ENCODE measurements around the gene GSK3B. TPM values are rescaled to one million over a fixed set of nuclear protein-coding genes. Genes with fewer than 3 reads are reported as not detected.
"Not testable (repeated sequence)": the region's sequence is repeated elsewhere in the genome, so short reads cannot be mapped to it uniquely, and the experiment has no call there.

Gene GSK3B
- total RNA-seq, 2 donors from 2014 or later = 42.2 to 45.2 TPM

DNA sequence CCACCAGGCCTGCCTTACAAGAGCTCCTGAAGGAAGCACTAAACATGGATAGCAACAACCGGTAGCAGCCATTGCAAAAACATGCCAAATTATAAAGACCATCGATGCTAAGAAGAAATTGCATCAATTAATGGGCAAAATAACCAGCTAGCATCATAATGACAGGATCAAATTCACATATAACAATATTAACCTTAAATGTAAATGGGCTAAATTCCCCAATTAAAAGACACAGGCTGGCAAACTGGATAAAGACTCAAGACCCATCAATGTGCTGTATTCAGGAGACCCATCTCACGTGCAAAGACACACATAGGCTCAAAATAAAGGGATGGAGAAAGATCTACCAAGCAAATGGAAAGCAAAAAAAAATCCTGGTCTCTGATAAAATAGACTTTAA lies 88.5 kb downstream of the GSK3B start:
- H3K27ac Mint-ChIP-seq; H3K4me3 Mint-ChIP-seq; DNase-seq; H3K36me3 Mint-ChIP-seq (ENCODE audit: low read depth); H3K9me3 ChIP-seq (ENCODE audit: control insufficient read depth, low read length, poor library complexity, severe bottlenecking); ATAC-seq; H3K27me3 Mint-ChIP-seq: not testable (repeated sequence)
- peaks cover 26% of the 10 kb centered on the region for H3K4me1 Mint-ChIP-seq

DNA sequence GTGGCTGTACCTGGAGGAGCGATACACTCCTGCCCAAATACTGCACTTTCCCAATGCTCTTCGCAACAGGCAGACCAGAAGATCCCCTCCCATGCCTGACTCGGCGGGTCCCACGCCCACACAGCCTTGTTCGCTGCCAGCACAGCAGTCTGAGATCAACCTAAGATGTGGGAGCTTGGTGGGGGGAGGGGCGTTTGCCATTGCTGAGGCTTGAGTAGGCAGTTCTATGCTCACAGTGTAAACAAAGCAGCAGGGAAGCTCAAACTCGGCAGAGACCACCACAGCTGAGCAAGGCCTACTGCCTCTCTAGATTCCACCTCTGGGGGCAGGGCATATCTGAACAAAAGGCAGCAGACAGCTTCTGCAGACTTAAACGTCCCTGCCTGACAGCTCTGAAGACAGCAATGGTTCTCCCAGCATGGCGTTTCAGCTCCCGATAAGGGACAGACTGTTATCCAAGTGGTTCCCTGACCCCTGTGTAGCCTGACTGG lies 90.2 kb downstream of the GSK3B start:
- H3K4me1 Mint-ChIP-seq = peaks cover 27% of the 10 kb centered on the region
- DNase-seq; H3K27me3 Mint-ChIP-seq; H3K27ac Mint-ChIP-seq; H3K36me3 Mint-ChIP-seq (ENCODE audit: low read depth); H3K4me3 Mint-ChIP-seq; ATAC-seq; H3K9me3 ChIP-seq (ENCODE audit: control insufficient read depth, low read length, poor library complexity, severe bottlenecking): not testable (repeated sequence)

DNA sequence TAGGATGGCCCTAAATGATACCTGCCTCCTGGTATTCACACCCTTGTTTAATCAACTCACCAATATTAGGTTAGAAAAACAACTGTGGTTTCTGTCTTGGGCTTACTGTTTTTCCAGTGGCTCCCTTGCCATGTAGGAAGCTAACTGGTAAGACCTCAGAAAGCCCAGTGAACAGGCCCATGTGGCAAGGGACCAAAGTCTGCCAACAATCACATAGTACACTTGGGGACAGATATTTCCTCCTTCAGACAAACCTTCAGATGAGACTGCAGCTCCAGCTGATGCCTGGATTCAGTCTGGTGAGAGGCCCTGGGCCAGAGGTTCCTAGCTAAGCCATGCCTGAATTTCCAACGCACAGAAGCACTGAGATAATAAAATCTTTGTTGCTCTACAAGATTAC lies 96.1 kb downstream of the GSK3B start:
- H3K9me3 ChIP-seq (ENCODE audit: control insufficient read depth, low read length, poor library complexity, severe bottlenecking) = no peaks in the 10 kb centered on the region
- Mint-ChIP-seq H3K4me1 (peaks cover 16% of the 10 kb centered on the region), H3K27me3 (no peaks in the 10 kb centered on the region), H3K36me3 (ENCODE audit: low read depth) (peaks cover 5% of the 10 kb centered on the region), H3K27ac (peak overlapping the region; percentile 14), H3K4me3 (no peak overlapping the region)
- ATAC-seq (no peak), DNase-seq (no peak)

DNA sequence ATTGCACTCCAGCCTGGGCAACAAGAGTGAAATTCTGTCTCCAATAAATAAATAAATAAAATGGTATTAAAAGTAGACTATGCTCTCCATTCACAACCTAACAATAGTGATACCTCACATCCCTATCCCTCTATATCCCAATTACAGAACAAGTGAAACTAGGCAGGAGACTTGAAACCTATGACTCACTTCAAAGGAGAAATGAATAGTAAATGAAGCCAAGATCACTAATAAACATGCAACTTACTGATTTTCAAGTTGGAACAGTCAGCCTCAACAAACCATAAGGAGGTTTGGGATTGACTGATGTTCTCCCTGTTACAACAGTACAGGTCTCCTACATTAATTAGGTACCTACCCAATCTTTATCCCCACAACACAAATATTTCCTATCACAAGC lies 103.4 kb downstream of the GSK3B start:
- DNase-seq (no peak), ATAC-seq (no peak)
- Mint-ChIP-seq H3K27ac (no peak overlapping the region), H3K36me3 (ENCODE audit: low read depth) (peaks cover 3% of the 10 kb centered on the region), H3K4me3 (no peak overlapping the region), H3K4me1 (peaks cover 24% of the 10 kb centered on the region), H3K27me3 (no peaks in the 10 kb centered on the region)
- no peaks in the 10 kb centered on the region for H3K9me3 ChIP-seq (ENCODE audit: control insufficient read depth, low read length, poor library complexity, severe bottlenecking)

DNA sequence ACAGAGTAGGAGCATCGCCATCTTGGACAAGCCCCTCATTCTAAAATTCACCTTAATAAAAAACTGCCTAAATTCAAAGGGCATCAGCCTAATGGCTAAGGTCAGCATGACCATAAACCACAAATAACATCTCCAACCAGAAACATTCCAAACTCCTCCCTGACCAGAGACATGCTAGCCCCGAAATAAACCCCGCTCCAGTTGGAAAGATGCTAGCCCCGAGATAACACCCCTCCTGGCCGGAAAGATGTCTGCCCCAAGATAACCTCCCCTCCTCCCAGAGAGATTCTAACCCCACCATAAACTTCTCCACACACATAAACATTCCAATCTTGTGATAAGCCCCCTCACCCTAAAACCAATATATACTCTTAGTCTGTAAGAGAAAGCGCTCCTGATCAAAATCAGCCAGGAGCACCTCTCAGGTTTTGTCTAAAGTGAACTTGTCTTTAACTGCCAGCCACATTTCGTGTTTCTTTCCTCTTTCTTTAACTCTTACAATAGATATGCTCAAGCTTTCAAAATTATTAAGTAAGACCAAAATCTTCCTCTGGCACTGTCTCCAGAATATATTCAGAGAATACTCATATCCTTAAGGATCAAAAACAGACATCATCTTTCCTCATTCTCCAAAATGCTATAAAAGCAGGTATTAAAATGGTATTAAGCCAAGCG lies 104.1 kb downstream of the GSK3B start:
- peaks cover 3% of the 10 kb centered on the region for H3K36me3 Mint-ChIP-seq (ENCODE audit: low read depth)
- H3K9me3 ChIP-seq (ENCODE audit: control insufficient read depth, low read length, poor library complexity, severe bottlenecking) = no peaks in the 10 kb centered on the region
- no peaks in the 10 kb centered on the region for H3K27me3 Mint-ChIP-seq
- H3K4me3 Mint-ChIP-seq = peak overlapping the region; percentile 19
- H3K27ac Mint-ChIP-seq = peak overlapping the region; percentile 34
- ATAC-seq (no peak), DNase-seq (no peak)
- peaks cover 24% of the 10 kb centered on the region for H3K4me1 Mint-ChIP-seq

DNA sequence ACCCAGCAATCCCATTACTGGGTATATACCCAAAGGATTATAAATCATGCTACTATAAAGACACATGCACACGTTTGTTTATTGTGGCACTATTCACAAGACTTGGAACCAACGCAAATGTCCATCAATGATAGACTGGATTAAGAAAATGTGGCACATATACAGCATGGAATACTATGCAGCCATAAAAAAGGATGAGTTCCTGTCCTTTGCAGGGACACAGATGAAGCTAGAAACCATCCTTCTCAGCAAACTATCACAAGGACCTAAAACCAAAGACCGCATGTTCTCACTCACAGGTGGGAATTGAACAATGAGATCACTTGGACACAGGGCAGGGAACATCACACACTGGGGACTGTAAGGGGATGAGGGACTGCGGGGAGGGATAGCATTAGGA lies 107.4 kb downstream of the GSK3B start:
- peaks cover 17% of the 10 kb centered on the region for H3K4me1 Mint-ChIP-seq
- H3K4me3 Mint-ChIP-seq; DNase-seq; H3K27me3 Mint-ChIP-seq; H3K27ac Mint-ChIP-seq; H3K9me3 ChIP-seq (ENCODE audit: control insufficient read depth, low read length, poor library complexity, severe bottlenecking); H3K36me3 Mint-ChIP-seq (ENCODE audit: low read depth); ATAC-seq: not testable (repeated sequence)

DNA sequence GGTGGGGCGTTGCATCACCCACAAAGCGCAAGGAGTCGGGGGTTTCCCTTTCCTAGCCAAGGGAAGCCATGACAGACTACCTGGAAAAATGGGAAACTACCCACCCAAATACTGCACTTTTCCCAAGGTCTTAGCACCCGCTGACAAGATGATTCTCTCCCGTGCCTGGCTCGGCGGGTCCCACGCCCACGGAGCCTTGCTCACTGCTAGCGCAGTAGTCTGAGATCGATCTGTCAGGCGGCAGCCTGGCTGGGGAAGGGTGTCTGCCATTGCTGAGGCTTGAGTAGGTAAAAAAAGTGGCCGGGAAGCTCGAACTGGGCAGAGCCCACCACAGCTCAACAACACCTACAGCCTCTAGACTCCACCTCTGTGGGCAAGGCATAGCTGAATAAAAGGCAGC lies 112.9 kb downstream of the GSK3B start:
- Mint-ChIP-seq H3K4me1 (peaks cover 18% of the 10 kb centered on the region), H3K4me3 (no peak overlapping the region), H3K27me3 (no peaks in the 10 kb centered on the region), H3K36me3 (ENCODE audit: low read depth) (peaks cover 5% of the 10 kb centered on the region), H3K27ac (no peak overlapping the region)
- H3K9me3 ChIP-seq (ENCODE audit: control insufficient read depth, low read length, poor library complexity, severe bottlenecking) = no peaks in the 10 kb centered on the region
- DNase-seq (no peak), ATAC-seq (no peak)

DNA sequence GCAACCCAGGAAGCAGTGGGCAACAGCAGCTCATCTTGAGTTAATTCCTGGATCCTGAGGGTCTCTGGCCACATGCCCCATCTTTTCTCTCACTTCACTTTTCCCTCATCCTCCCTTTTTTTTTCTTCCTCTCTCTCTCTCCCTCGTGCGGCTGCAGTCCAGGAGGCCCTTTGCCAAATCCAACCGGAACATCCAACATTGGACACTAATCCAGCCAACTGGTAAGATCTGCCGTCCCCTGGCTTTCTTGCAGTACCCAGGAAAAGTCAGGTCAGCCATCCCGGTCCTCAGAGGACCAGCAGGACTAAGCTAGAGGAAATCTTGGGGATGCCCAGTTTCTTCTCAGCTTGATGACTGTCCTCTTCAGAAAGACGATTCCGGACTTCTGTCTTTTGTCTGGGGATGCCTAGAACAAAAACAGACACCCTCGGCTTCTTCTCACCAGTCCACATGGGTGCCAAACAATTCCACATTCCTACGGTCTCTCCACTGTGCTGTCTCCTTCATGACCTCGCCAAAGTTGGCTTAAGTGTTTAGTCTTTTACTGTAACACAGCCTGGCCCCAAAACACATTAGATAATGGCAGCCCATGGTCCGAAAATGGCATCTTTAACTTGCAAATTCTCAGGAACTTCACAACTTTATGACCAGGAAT lies 115.6 kb downstream of the GSK3B start:
- no peaks in the 10 kb centered on the region for H3K9me3 ChIP-seq (ENCODE audit: control insufficient read depth, low read length, poor library complexity, severe bottlenecking)
- Mint-ChIP-seq H3K4me3 (no peak overlapping the region), H3K36me3 (ENCODE audit: low read depth) (peaks cover 5% of the 10 kb centered on the region), H3K27me3 (no peaks in the 10 kb centered on the region), H3K27ac (no peak overlapping the region), H3K4me1 (peaks cover 20% of the 10 kb centered on the region)
- DNase-seq (no peak), ATAC-seq (no peak)

DNA sequence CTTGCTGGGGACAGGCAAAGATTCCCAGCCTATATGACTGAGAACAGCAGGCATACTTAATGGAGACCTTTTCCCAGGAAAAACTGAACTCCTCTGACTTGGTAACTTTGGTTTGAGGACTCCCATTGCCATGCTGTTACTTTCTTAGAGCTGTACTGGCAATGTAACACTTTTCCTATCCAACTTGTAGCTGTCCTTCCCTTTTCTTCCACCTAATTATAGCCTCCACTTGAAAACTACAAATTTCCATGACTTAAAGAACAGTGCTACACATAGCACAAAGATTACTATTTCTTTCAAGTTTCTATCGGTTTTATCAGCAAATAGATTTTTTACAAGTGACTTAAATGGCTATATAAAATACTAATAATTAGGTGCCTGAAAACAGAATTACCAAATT lies 116.9 kb downstream of the GSK3B start:
- H3K27me3 Mint-ChIP-seq = no peaks in the 10 kb centered on the region
- no peak overlapping the region for H3K4me3 Mint-ChIP-seq
- DNase-seq (no peak), ATAC-seq (no peak)
- H3K4me1 Mint-ChIP-seq = peaks cover 20% of the 10 kb centered on the region
- no peak overlapping the region for H3K27ac Mint-ChIP-seq
- peaks cover 5% of the 10 kb centered on the region for H3K36me3 Mint-ChIP-seq (ENCODE audit: low read depth)
- H3K9me3 ChIP-seq (ENCODE audit: control insufficient read depth, low read length, poor library complexity, severe bottlenecking) = no peaks in the 10 kb centered on the region

DNA sequence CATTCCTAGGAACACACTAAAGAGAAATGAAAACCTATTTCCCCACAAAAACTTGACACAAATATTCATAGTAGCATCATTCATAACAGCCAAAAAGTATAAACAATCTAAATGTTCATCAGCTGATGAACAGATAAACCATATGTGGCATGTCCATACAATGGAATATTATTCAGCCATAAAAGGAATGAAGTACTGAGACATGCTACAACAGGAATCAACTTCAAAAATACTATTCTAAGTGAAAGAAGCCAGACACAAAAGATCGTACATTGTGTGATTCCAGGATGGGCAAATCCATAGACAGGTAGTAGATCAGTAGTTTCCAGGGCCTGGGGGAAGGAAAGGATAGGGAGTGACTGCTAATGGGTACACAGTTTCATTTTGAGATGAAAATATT lies 118.0 kb downstream of the GSK3B start:
- Mint-ChIP-seq H3K27ac (no peak overlapping the region), H3K4me3 (no peak overlapping the region), H3K4me1 (peaks cover 20% of the 10 kb centered on the region), H3K36me3 (ENCODE audit: low read depth) (peaks cover 5% of the 10 kb centered on the region), H3K27me3 (no peaks in the 10 kb centered on the region)
- ATAC-seq = no peak
- no peaks in the 10 kb centered on the region for H3K9me3 ChIP-seq (ENCODE audit: control insufficient read depth, low read length, poor library complexity, severe bottlenecking)
- no peak for DNase-seq

DNA sequence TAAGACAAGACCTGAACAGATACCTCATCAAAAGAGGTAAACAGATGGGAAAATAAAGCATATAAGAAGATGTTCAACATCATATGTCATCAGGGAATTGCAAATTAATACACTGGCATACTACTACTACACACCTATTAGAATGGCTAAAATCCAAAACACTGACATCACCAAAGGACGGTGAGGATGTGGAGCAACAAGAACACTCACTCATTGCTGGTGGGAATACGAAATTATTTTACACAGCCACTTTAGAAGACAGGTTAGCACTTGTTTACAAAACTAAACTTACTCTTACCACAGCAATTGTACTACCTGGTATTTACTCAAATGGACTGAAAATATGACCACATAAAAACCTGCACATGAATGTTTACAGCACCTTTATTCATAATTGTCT lies 119.6 kb downstream of the GSK3B start:
- H3K4me1 Mint-ChIP-seq = peaks cover 24% of the 10 kb centered on the region
- no peak for ATAC-seq
- no peak overlapping the region for H3K4me3 Mint-ChIP-seq
- H3K9me3 ChIP-seq (ENCODE audit: control insufficient read depth, low read length, poor library complexity, severe bottlenecking) = no peaks in the 10 kb centered on the region
- H3K27ac Mint-ChIP-seq = no peak overlapping the region
- no peak for DNase-seq
- peaks cover 5% of the 10 kb centered on the region for H3K36me3 Mint-ChIP-seq (ENCODE audit: low read depth)
- H3K27me3 Mint-ChIP-seq = no peaks in the 10 kb centered on the region

DNA sequence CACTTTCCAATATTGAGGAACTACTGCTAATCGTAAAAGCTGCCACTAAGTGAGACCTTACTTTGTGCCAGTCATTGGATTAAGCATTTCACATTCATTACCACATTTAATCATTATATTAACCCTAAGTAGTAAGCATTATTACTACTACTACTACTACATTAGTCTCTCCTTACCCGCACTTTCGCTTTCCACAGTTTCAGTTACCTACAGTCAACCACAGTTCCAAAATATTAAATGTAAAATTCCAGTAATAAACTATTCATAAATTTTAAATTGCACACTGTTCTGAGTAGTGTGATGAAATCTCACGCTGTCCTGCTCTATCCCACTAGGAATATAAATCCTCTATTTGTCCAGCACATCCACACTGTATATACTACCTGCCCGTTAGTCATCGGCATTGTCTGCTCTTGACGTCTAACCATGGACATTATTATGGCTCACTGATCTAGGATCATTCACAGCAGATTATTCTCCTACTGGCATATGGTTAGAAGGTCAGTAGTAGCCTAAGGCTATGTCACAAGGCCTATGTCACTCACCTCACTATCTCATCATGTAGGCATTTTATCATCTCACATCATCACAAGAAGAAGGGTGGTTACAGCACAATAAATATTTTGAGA lies 121.1 kb downstream of the GSK3B start:
- H3K27me3 Mint-ChIP-seq = no peaks in the 10 kb centered on the region
- no peaks in the 10 kb centered on the region for H3K36me3 Mint-ChIP-seq (ENCODE audit: low read depth)

DNA sequence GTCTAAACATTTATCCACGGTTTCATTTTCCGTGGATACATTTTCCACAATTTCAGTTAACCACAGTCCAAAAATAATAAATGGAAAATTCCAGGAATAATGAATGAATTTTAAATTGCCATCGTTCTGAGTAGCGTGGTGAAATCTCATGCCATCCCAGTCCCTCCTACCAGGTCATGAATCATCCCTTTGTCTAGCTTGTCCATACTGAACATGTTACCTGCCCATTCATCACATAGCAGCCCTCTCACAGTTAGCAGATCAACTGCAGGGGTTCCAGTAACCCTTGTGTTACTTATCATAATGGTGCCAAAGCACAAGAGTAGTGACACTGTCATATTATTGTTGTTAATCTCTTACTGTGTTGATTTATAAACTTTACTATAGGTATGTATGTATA lies 124.5 kb downstream of the GSK3B start:
- ATAC-seq = no peak
- H3K27me3 Mint-ChIP-seq = no peaks in the 10 kb centered on the region

More for the DNA sequence above, 121.1 kb downstream of the GSK3B start:
- no peaks in the 10 kb centered on the region for H3K9me3 ChIP-seq (ENCODE audit: control insufficient read depth, low read length, poor library complexity, severe bottlenecking)
- peaks cover 24% of the 10 kb centered on the region for H3K4me1 Mint-ChIP-seq
- no peak overlapping the region for H3K4me3 Mint-ChIP-seq
- DNase-seq = no peak
- H3K27ac Mint-ChIP-seq = no peak overlapping the region
- no peak for ATAC-seq

More for the DNA sequence above, 124.5 kb downstream of the GSK3B start:
- Mint-ChIP-seq H3K4me3 (no peak overlapping the region), H3K27ac (no peak overlapping the region), H3K36me3 (ENCODE audit: low read depth) (no peaks in the 10 kb centered on the region), H3K4me1 (peaks cover 17% of the 10 kb centered on the region)
- no peaks in the 10 kb centered on the region for H3K9me3 ChIP-seq (ENCODE audit: control insufficient read depth, low read length, poor library complexity, severe bottlenecking)
- DNase-seq = no peak
